ENCODE results near the gene SPATA31E1.
A peak's percentile ranks its signal among the peaks of the same experiment; 100 is the strongest.

SPATA31E1 gene

DNA sequence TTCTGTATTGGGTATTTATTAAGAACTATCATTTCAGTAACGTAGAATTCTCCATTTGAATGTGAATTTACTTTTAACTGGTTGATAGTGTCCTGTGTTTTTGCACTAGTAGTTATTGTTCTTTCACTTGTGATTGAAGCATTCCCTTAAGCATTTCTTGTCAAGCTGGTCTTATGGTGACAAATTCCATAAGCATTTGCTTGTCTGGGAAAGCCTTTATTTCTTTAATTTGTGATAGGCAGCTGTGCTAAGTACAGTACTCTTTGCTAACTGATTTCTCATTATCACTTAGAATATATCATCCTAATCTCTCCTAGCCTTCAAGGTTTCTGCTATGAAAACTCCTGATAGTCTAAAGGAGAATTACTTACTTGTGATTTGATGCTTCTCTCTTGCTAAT is 21.3 kb upstream of the SPATA31E1 start:
- no peak for DNase-seq (ENCODE audit: low read depth)
- no peak overlapping the region for H3K4me3 ChIP-seq (ENCODE audit: low read depth, low read length)

DNA sequence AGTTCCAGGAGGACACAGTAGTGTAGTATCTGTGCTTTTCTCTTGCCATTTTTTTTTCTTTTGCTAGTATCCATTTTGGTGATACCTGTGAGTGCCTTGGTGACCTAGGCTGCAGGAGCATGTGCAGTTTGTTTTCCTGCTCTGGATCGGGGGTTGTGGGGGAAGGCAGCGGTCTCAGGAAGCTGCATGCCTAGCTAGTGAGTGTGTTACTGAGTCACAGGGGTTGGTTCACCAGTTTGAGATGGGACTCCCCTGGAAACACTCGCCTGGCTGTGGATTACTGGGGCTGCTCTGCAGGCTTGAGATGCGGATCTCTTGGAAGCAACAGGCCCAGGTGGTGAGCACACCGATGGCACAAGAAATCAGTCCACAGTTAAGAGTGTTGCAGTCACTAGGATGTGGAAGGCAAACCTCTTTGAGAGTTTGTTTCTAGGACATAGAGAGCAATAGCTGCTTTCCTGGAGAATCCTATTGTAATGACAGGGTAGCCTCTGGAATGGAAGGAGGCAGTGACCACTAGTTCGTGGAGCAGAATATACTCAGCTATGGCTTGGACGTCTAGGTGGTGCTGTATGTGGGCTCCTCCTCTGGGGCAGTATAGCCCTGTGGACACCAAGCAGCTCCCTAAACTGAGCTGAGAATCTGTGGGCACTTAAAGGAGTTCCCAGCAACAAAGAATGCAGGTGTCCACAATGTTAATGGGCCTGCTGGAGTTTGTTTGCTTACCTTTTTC is 20.0 kb upstream of the SPATA31E1 start:
- no peak overlapping the region for H3K4me3 ChIP-seq (ENCODE audit: low read depth, low read length)
- DNase-seq (ENCODE audit: low read depth) = no peak

DNA sequence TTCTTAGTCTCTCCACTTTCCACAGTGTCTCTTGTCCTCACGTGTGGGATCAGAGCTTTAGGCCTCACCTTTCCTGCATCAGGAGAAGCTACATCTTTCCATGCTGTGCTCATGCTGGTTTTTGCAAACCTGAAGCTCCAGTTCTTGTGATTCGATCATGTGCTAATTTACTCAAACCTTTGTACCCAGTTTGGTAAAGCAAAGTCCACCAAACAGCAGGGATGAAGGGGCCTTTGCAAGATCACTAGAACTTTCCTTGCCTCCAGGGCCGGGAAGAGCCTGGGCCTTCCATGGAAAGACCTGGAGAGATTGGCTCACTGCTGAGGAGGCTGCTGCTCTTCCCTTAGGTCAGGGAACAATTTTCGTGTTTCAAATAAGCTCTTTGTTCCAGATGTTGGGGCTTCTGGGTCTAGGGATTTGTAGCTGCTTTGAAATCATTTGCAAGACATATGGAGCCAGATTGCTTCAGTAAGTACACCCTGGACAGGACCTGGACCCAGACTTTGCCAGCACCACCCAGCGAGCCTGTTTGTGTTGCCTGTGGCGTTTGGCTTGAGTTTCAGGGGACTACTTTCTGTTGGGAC is 18.7 kb upstream of the SPATA31E1 start:
- no peak overlapping the region for H3K4me3 ChIP-seq (ENCODE audit: low read depth, low read length)
- no peak for DNase-seq (ENCODE audit: low read depth)

DNA sequence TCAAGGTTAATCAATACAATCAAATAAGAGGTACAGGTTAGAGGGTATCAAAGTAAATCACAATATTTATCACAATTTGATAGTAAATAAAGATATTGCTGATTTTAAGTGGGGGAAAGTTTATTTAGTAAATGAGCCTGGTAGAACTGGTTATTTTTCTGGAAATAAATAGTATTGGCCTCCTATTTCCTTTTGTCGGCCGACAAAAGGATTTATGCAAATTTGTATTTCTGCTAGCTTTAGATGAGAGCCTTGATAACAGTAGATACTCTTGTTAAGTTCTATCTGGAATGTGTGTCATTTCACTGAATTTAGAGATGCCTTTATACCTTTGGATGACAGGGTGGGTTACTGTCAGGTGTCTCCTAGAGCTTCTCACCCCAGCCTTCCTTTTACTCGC is 17.8 kb upstream of the SPATA31E1 start:
- H3K4me3 ChIP-seq (ENCODE audit: low read depth, low read length) = no peak overlapping the region
- DNase-seq (ENCODE audit: low read depth) = no peak

DNA sequence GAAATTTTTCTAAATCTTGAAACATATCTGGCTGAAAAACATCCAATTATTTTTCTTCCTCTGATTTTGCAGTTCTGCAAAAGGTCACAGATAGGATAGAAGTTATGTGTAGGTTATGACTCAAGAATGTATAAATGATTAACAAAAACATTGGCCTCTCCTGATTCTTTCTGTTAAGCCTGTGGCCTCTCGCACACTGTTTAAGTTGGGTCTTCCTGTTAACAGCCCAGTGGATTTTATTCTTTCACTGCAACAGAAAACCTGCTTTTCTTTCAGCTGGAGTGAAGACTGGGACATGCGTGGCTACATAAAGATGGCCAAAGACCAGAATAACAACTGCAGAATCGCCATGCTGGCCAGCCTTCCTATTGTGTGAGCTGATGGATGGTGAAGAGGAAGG is 17.1 kb upstream of the SPATA31E1 start:
- H3K4me3 ChIP-seq (ENCODE audit: low read depth, low read length) = no peak overlapping the region
- no peak for DNase-seq (ENCODE audit: low read depth)

DNA sequence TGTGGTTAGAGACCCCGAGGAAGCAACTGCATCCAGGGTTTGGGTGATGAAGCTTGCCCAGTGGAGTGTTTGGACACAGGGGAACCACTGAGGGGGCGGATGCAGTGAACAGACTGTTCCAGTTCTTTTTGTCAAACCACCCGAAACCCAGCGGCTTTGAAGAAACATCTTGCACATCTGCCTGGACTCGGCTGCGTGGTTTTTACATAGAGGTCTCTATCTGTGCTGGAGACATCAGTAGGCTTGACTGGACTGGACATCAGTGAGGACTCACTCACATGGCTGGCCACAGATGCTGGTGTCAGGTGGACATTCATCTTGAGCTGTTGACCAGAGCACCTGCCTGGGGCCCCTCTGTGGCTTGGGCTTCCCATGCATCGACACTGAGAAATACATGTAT is 15.3 kb upstream of the SPATA31E1 start:
- no peak overlapping the region for H3K4me3 ChIP-seq (ENCODE audit: low read depth, low read length)
- no peak for DNase-seq (ENCODE audit: low read depth)

DNA sequence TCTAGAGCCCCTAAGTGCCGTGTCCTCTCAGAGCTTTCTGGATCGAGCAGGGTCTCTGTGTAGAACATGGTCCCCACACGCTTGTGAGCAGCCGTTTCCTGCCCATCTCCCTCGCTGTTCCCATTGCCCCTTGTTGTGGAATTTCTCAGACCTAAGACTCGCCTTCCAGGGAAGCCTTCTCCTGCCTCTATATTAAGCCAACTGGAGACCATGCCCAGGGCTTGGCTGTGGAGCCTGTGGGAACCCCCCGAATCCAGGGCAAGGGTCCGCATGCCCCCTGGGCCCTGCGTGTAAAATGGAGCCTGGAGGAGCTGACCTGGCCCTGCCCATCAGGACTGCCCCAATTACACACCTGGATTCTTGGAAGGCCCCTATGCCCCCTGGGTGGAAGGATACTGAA is 14.5 kb upstream of the SPATA31E1 start:
- no peak overlapping the region for H3K4me3 ChIP-seq (ENCODE audit: low read depth, low read length)
- DNase-seq (ENCODE audit: low read depth) = no peak

DNA sequence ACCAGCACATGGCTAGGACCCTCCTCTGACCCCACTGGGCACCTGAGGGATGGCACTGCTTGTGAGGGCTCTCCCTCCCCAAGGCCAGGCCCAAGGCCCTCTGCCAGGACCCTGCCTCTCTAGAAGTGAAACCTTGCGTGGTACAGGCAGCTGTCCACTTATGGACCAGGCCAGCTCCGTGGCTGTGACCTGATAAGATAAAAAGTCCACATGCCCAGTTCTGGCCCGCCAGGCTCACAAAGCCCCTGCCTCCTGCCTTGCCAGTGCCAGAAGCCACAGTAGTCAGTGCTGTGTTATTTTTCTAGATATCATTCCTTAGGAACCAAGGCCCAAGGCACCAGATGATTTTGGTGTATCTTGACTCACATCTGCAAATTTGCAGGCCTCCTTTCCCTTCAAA is 14.0 kb upstream of the SPATA31E1 start:
- DNase-seq (ENCODE audit: low read depth) = no peak
- H3K4me3 ChIP-seq (ENCODE audit: low read depth, low read length) = no peak overlapping the region

DNA sequence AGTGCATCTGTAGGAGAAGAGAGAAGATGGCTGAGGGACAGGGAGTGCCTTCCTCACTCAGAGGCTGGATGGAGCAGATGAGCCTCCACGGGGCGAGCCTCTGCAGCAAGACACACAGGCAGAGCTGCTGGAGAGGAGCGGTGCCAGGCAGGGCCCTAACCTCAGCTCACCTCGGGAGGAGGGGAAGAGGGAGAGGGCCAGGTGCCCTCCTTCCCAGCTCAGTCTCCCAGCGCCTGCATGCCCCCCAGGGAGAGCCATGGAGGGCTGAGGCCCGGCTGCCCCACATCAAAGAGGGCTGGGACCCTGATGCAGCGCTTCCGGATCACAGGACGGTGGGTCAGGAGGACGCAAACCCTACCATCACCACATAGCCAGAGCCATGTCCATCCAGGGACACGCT is 13.6 kb upstream of the SPATA31E1 start:
- DNase-seq (ENCODE audit: low read depth) = no peak
- H3K4me3 ChIP-seq (ENCODE audit: low read depth, low read length) = no peak overlapping the region

DNA sequence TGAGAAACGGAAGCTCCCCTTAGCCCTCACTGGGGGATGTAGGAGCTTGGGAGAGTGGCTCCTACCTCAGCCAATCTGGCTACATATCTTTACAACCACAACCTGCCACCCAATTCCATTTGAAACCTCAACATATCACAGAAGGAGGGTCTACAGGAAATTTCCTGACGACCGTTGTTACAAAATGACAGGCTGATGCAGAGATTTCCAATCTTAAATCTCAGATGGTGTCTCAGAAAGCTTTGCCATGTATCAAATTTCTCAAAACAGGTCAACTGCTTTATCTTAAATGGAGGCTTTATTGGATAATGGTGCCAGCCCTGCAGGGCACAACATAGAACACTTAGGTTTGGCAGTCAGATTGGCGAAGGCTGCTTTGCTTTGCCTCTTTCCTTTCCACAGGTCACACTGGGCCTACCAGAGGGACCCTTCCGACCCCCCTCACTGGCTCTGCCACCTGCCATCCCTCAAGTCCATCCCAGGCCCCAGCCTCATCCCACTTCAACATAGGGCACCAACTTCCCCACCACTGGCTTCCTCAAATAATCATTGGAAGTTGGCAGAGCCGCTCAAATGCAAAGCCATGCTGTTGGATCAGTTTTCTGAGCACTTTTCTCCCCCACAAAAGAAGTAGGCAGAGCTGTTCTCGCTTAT is 11.1 kb upstream of the SPATA31E1 start:
- DNase-seq (ENCODE audit: low read depth) = no peak
- H3K4me3 ChIP-seq (ENCODE audit: low read depth, low read length) = no peak overlapping the region

DNA sequence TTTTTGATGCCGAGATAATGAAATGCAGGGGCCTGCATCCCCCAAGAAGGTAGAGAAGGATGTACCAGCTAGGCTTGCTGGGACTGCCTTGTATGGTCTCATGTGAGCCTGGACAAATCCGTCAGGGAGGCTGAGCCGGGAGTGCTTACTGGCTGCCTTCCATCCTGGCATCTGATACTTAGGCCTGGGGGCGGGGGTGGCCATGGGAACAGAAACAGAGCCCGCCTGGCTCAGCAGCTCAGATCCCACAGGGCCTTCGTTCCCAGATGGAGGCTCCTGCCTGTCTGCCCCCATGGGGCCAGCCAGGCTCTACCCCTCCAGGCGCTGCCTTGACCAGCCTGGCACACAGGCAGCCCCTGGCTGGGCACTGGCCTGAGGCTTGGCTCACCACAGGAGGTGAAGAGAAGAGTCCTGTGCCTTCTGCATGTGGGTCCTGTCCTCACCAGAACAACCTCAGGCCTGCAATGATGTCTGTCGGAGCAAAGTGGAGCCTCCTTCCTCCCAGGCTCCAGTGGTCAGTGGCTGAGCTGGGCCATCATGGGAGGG is 10.5 kb upstream of the SPATA31E1 start:
- DNase-seq (ENCODE audit: low read depth) = no peak

DNA sequence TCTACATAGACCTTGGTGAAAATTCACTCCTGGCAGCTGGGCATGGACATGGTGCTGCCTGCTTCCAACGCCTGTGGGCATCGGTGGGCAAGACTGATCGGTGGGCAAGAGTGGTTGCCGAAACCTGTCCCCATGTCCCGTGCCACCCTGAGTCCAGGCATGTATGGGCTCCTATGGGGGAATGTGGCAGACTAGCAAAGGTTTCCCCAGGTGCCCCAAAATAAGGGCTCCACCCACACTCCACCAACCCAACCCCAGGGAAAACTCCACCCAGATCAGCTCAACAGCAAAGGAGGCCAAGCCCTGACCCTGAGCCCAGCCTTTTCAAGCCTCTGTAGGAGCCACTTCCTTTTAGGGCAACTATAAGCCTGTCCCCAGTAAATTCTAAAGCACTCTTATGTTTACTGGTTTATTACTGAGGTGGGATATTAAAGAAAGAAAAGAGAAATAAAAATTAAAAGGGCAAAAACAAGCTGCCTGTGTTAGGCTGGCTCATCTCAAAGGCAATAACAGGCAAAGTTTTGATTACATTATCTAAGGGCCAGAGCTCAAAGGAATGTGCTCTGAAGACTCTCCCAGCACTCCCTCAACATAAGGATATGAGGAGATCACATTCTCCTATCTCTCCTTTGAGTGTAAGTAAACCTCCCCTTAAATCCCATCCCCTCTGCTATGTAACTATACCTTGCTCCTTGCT is 8.9 kb upstream of the SPATA31E1 start:
- no peak for DNase-seq (ENCODE audit: low read depth)
- no peak overlapping the region for H3K4me3 ChIP-seq (ENCODE audit: low read depth, low read length)

More for the DNA sequence above, 10.5 kb upstream of the SPATA31E1 start:
- H3K4me3 ChIP-seq (ENCODE audit: low read depth, low read length) = no peak overlapping the region

DNA sequence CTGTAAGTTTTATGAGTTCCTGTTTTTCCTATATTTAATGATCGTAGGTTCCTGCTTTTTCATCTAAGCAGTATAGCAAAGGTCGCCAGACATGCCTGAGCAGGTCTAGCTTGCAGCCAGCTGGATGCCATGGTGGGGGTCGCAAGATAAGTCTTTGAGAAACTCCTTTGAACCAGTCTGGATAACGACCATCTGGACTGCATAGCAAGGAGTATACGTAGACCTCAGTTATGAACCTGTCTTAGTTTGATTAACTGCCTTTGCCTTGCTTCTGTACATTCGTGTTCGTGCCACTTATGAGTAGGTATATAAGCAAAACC is 8.4 kb upstream of the SPATA31E1 start:
- DNase-seq (ENCODE audit: low read depth) = no peak
- no peak overlapping the region for H3K4me3 ChIP-seq (ENCODE audit: low read depth, low read length)

DNA sequence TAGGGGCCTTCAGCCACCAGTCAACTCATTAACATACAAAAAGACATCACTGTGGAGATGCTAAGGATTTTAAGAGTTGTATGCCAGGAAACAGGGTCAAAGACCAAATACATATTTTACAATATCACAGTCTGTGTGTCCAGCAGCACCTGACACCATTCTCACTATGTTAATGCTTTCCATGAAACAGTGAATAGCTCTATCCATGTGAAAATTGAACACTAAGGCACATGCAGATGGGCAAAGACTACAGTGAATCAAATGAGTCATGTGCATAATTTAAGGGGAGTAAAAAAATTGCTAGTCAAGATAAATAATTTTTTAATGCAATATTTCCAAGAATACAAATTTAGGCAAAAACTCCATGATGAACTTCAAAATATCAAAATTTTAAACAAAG is 7.6 kb upstream of the SPATA31E1 start:
- no peak for DNase-seq (ENCODE audit: low read depth)
- H3K4me3 ChIP-seq (ENCODE audit: low read depth, low read length) = no peak overlapping the region

DNA sequence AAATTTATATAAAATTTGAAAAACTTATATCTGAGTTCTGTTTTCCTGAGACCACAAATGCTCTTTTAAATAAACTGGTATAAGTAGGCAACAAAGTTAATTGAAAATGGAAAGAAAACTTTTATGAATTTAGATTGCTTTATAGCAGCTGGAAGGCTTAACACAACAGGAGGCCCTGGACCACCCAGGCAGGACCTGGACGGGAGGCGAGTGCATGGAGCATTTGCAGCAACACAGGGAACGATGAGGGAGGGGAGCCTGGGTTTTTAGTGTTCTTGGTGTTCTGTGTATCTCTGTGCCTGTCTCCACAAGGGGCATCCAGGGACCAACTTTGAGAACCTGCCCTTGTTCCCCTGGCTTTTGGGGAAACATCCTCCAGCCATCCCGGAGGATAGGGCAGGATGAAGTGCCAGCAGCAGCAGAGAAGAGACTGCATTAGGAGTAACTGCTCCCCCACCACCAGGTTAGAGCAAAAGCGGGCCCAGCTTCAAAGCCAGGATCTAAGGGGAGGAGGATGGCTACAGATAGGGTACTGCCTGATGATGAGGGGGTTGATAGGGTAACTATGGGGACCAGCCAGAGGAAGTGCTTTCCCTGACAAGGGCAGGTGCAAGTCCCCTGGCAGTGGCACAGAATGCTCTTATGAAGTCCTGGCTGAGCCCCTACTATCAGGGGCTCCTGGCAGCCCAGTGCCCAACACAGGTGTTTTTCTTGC is 6.7 kb upstream of the SPATA31E1 start:
- DNase-seq (ENCODE audit: low read depth) = no peak
- H3K4me3 ChIP-seq (ENCODE audit: low read depth, low read length) = no peak overlapping the region

DNA sequence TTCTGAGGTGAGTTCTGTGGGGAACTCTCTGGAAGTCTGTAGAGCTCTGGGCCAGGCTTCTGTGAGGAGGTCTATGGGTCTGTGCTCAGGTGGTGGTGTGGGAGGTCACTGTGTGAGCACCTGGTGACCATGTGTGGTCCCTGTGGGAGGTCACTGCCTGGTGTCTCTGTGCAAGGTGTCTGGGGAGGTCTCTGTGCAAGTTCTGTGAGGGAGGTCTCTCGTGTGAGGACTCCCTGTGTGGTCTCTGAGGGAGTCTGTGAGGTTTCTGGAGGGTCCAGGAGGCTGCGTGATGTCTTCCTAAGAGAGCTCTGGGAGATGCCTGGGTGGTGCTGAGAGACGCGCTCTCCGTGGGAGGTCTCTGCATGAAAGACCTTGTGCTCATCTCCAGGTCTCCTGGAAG is 6.0 kb upstream of the SPATA31E1 start:
- no peak for DNase-seq (ENCODE audit: low read depth)
- no peak overlapping the region for H3K4me3 ChIP-seq (ENCODE audit: low read depth, low read length)

DNA sequence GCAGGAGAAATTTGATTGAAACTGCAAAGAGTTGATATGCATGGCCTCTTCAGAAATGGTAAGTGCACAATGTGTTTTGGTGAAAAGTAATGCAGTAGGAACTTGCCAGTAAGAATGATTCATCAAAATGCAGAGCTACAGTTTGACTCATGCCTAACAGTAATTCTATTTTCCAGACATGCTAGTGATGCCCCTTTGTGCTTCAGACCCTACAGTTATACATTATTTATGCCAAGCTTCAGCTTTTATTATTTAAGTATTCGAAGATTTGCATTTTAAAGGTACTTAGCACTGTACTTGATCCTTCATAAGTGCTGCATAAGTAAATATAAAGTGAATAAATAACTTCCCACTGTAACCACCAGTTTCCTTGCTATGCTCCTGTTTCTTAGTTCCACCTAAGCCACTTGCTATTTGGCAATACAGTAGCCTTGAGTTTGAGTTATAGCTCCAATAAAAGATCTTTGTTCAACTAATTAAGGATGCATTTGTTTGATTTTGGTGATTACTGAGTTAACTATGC is 3.6 kb upstream of the SPATA31E1 start:
- H3K4me3 ChIP-seq (ENCODE audit: low read depth, low read length) = no peak overlapping the region
- DNase-seq (ENCODE audit: low read depth) = peak; percentile 59

DNA sequence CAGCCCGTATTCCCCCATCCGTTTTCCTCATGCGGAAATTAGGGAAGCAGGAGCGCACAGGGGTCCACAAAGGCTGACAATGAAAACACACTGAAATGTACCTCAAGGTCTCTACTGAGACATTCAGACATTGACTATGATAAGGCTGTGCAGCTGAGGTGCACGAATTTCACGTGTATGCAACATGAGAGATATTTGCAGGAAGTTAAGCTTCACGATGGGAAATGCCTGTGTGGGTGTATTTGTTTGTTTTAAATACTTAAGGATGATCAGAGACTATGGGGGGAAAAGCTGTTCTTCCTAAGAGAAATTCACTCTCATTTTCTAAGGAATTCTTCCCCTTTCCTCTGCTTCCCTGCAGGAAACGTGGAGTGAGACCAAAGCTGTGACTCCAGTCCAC is 2.6 kb upstream of the SPATA31E1 start:
- no peak for DNase-seq (ENCODE audit: low read depth)
- no peak overlapping the region for H3K4me3 ChIP-seq (ENCODE audit: low read depth, low read length)

DNA sequence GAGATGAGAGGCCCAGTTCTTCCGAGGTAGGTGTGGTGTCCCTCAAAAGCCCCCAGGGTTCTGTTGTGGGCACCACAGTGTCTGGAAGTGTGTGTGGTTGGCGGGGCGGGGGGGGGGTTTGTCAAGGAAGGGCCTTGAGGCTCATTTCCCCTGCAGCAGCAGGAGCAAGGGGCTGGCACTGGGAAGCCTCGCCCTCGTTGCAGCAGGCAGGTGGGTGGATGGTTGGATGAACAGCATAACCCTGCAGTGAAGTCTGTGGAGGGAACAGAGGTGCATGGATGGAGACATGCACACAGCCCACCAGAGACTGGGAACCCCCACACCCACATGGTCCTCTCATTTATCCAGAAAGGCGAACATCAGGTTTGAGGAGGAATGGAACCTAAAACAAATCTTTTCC is 2.0 kb upstream of the SPATA31E1 start:
- no peak overlapping the region for H3K4me3 ChIP-seq (ENCODE audit: low read depth, low read length)
- DNase-seq (ENCODE audit: low read depth) = no peak

DNA sequence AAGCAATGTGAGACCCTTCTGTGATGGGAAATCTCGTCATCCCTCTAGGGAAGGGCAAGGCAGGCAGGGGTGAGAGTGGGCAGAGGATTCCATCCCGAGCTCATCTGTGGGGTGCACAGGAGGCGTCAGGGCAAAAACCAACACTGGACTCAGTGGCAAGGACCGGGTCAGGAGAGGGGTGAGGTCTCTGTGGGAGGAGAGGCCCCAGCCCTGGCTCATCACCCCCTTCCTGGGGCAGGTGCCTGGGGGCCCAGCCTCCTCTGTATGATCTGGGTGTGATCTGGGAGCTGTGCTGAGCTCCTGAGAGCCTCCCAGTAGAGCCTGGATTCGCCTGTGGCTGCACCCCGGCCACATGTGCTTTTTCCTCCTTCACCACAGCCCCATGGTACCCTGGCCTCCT is 597 bp downstream of the SPATA31E1 start:
- no peak overlapping the region for H3K4me3 ChIP-seq (ENCODE audit: low read depth, low read length)
- DNase-seq (ENCODE audit: low read depth) = no peak
